M059J (cell line): Measurements from ENCODE around the gene RALGDS. TPM values are rescaled to one million over a fixed set of nuclear protein-coding genes. Genes with fewer than 3 reads are reported as not detected.
"Not testable (repeated sequence)": the region's sequence is repeated elsewhere in the genome, so short reads cannot be mapped to it uniquely, and the experiment has no call there.

ENCODE experiments used
- DNase-seq: peaks from one replicate; pipeline ENCODE4 v3.0.0-alpha.2; 2012; ENCODE audit warnings: low read depth
- total RNA-seq: library from RNA; depleted of rRNA; stranded (reverse); fragments of >200 nt; shearing (Covaris generic); gene quantifications from 2 replicates; pipeline ENCODE4 v1.2.3, GENCODE V29; 2014; rRNA removed

The RALGDS gene
- total RNA-seq, result 6.1 and 11.8 TPM in 2 replicates

GRCh38 chr9:133121198-133121914, at the start of gene RALGDS:
Gene RALGDS (minus strand): TSS chr9:133121240. CDS start chr9:133121154, 86 bp downstream.
- peak; percentile 77 for DNase-seq

GRCh38 chr9:133170716-133171115, 49.7 kb upstream of the RALGDS start:
- no peak for DNase-seq

GRCh38 chr9:133169687-133170086, 48.6 kb upstream of the RALGDS start:
- not testable (repeated sequence) for DNase-seq

GRCh38 chr9:133169102-133169501, 48.1 kb upstream of the RALGDS start:
- DNase-seq, result no peak

- DNase-seq, result peak; percentile 46
Observed at GRCh38 chr9:133168432-133168831, 47.4 kb upstream of the RALGDS start.

GRCh38 chr9:133167769-133168168, 46.7 kb upstream of the RALGDS start:
- DNase-seq, result no peak

- DNase-seq, result no peak
Observed at GRCh38 chr9:133167096-133167730, 46.2 kb upstream of the RALGDS start.

- DNase-seq, result no peak
Observed at GRCh38 chr9:133166392-133166791, 45.4 kb upstream of the RALGDS start.

GRCh38 chr9:133165452-133165730, 44.4 kb upstream of the RALGDS start:
- no peak for DNase-seq

- no peak for DNase-seq
Observed at GRCh38 chr9:133164191-133164590, 43.2 kb upstream of the RALGDS start.

- DNase-seq, result no peak
Observed at GRCh38 chr9:133163504-133164172, 42.6 kb upstream of the RALGDS start, which contains the start of gene GBGT1. Gene GBGT1 (minus strand): TSS chr9:133163914. CDS start chr9:133162412, 1,502 bp downstream.

- no peak for DNase-seq
Observed at GRCh38 chr9:133162861-133163503, 41.9 kb upstream of the RALGDS start.

GRCh38 chr9:133161547-133161950, 40.5 kb upstream of the RALGDS start:
- no peak for DNase-seq

GRCh38 chr9:133160742-133161546, 39.9 kb upstream of the RALGDS start:
- peak; percentile 62 for DNase-seq

GRCh38 chr9:133158695-133159094, 37.7 kb upstream of the RALGDS start:
- no peak for DNase-seq

- DNase-seq, result no peak
Observed at GRCh38 chr9:133155156-133155555, 34.1 kb upstream of the RALGDS start.

- DNase-seq, result no peak
Observed at GRCh38 chr9:133154097-133154989, 33.3 kb upstream of the RALGDS start.

- no peak for DNase-seq
Observed at GRCh38 chr9:133153227-133154096, 32.4 kb upstream of the RALGDS start.
